Neural cell (in vitro differentiated cells): ENCODE data around the gene L3MBTL4. TPM values are rescaled to one million over a fixed set of nuclear protein-coding genes. Genes with fewer than 3 reads are reported as not detected.
"Not testable (repeated sequence)": the region's sequence is repeated elsewhere in the genome, so short reads cannot be mapped to it uniquely, and the experiment has no call there.

Experiments used
- H2AFZ ChIP-seq: fragments of 200-600, 300-800 bp; sonication (generic), shearing (Covaris generic); 2 replicates; pipeline ENCODE4 v1.6.0; 2014; ENCODE audit warnings: low read depth, mild to moderate bottlenecking, antibody characterized with exemption, low read length, moderate library complexity
- H3F3A ChIP-seq: fragments of 200-600 bp; shearing (Covaris generic); 2 replicates; pipeline ENCODE4 v1.6.1; 2016; ENCODE audit warnings: mild to moderate bottlenecking, moderate library complexity, mixed read lengths, antibody characterized with exemption, low read length; ENCODE audit not compliant: insufficient read depth, poor library complexity, severe bottlenecking
- H3K27ac ChIP-seq: fragments of 200-600, 300-800 bp; sonication (generic), shearing (Covaris generic); 2 replicates; pipeline ENCODE4 v1.5.1; 2014; ENCODE audit warnings: mild to moderate bottlenecking, low read length, moderate library complexity
- H3K27me3 ChIP-seq: fragments of 300-800, 200-600 bp; sonication (generic), shearing (Covaris generic); 2 replicates; pipeline ENCODE4 v1.6.0; 2014; ENCODE audit warnings: mild to moderate bottlenecking, low read depth, low read length, moderate library complexity; ENCODE audit not compliant: insufficient read depth
- H3K36me3 ChIP-seq: fragments of 300-800, 200-600 bp; sonication (generic), shearing (Covaris generic); 2 replicates; pipeline ENCODE4 v1.5.1; 2014; ENCODE audit warnings: mild to moderate bottlenecking, antibody characterized with exemption, low read length, moderate library complexity; ENCODE audit not compliant: insufficient read depth
- H3K4me2 ChIP-seq: fragments of 300-800, 200-600 bp; sonication (generic), shearing (Covaris generic); 2 replicates; pipeline ENCODE4 v1.6.0; 2014; ENCODE audit warnings: mild to moderate bottlenecking, low read length
- H3K4me3 ChIP-seq: fragments of 300-800, 200-600 bp; sonication (generic), shearing (Covaris generic); 2 replicates; pipeline ENCODE4 v1.5.1; 2014; ENCODE audit warnings: mild to moderate bottlenecking, low read length, moderate library complexity
- H3K79me2 ChIP-seq: fragments of 200-600 bp; shearing (Covaris generic); replicated peaks from 2 replicates; pipeline ENCODE4 v1.6.0; 2014; ENCODE audit warnings: mild to moderate bottlenecking, low read length, moderate library complexity; ENCODE audit not compliant: insufficient read depth
- H3K9ac ChIP-seq: fragments of 300-800, 200-600 bp; sonication (generic), shearing (Covaris generic); 2 replicates; pipeline ENCODE4 v1.6.1; 2016; ENCODE audit warnings: mild to moderate bottlenecking, low read length, mixed read lengths
- H3K9me2 ChIP-seq: fragments of 200-600 bp; shearing (Covaris generic); 2 replicates; pipeline ENCODE4 v1.6.1; 2016; ENCODE audit warnings: mild to moderate bottlenecking, low read length, mixed read lengths; ENCODE audit not compliant: insufficient read depth
- H3K9me3 ChIP-seq: fragments of 200-600, 300-800 bp; sonication (generic), shearing (Covaris generic); 2 replicates; pipeline ENCODE4 v1.6.1; 2016; ENCODE audit warnings: mild to moderate bottlenecking, mixed run types, low read length, moderate library complexity, mixed read lengths
- H4K20me1 ChIP-seq: fragments of 200-600 bp; shearing (Covaris generic); 2 replicates; pipeline ENCODE4 v1.6.1; 2016; ENCODE audit warnings: mild to moderate bottlenecking, mixed run types; ENCODE audit not compliant: insufficient read depth
- EP300 ChIP-seq: fragments of 450-650 bp; conservative IDR thresholded peaks from 2 replicates; pipeline ENCODE4 v1.6.1; 2014; ENCODE audit warnings: antibody characterized with exemption, mild to moderate bottlenecking, moderate library complexity; ENCODE audit not compliant: poor library complexity, severe bottlenecking
- EZH2 ChIP-seq: fragments of 200-600, 300-800 bp; shearing (Covaris generic), sonication (generic); IDR thresholded peaks from 2 replicates; pipeline ENCODE4 v1.6.1; 2014; ENCODE audit warnings: antibody characterized with exemption, low read length, borderline replicate concordance, mild to moderate bottlenecking; ENCODE audit not compliant: insufficient read depth, poor library complexity, severe bottlenecking
- MXI1 ChIP-seq: fragments of 450-650 bp; conservative IDR thresholded peaks from 2 replicates; pipeline ENCODE4 v1.6.1; 2014; ENCODE audit warnings: antibody characterized with exemption, mild to moderate bottlenecking; ENCODE audit not compliant: poor library complexity, severe bottlenecking
- POLR2AphosphoS5 ChIP-seq: IDR thresholded peaks from 2 replicates; pipeline ENCODE4 v1.6.1; 2012
- RAD21 ChIP-seq: fragments of 450-650 bp; conservative IDR thresholded peaks from 2 replicates; pipeline ENCODE4 v1.6.1; 2014; ENCODE audit warnings: antibody characterized with exemption, mild to moderate bottlenecking, moderate library complexity
- SMC3 ChIP-seq: fragments of 450-650 bp; conservative IDR thresholded peaks from 2 replicates; pipeline ENCODE4 v1.6.1; 2014; ENCODE audit warnings: antibody characterized with exemption, mild to moderate bottlenecking, moderate library complexity; ENCODE audit not compliant: poor library complexity
- TAF1 ChIP-seq: IDR thresholded peaks from 2 replicates; pipeline ENCODE4 v1.6.1; 2012; ENCODE audit warnings: low read depth
- polyA plus RNA-seq: library from polyadenylated mRNA; depleted of rRNA; stranded (reverse); fragments of >200 nt; gene quantifications from 2 replicates; pipeline ENCODE4 v1.2.3, GENCODE V29; 2014
- TF ChIP-seq, protein P1 (sequence below): fragments of 450-650 bp; IDR thresholded peaks from 2 replicates; pipeline ENCODE4 v1.5.1; 2014; ENCODE audit warnings: antibody characterized with exemption, mild to moderate bottlenecking, moderate library complexity; ENCODE audit not compliant: poor library complexity, severe bottlenecking
- TF ChIP-seq, protein P2 (sequence below): IDR thresholded peaks from 2 replicates; pipeline ENCODE4 v1.6.1; 2012; ENCODE audit warnings: borderline replicate concordance

L3MBTL4 gene
- polyA plus RNA-seq, 1 donor from 2014 or later, result 0.90 TPM

DNA sequence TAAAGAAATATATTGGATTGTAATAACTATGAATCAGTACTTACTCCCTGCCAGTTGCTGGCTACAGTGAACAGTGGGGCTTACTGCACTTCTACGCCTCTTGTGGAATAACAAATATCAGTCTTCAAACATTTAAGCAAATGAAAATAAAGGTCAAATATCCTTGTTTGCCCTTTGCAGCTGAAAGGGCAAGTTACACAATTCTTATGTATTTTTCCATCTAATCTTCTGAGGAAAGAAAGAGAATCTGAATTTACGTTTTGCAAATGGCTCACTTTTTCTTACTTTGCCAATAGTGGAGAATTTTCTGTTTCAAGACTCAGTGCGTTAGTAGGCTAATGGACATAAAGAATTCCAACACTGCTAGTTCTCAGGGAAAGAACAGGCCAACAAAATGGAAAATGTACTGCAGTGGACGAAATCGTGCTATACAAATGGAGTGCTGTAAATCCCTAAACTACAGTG lies 362.2 kb downstream of the L3MBTL4 start:
- Histone ChIP-seq H3K4me2 (no peak overlapping the region), H3K9me3 (no peaks in the 10 kb centered on the region), H3K9ac (no peak overlapping the region), H3K79me2 (no peaks in the 10 kb centered on the region), H3K27ac (no peak overlapping the region), H3K4me3 (no peak overlapping the region), H2AFZ (no peak overlapping the region), H3K9me2 (no peaks in the 10 kb centered on the region), H3K36me3 (no peaks in the 10 kb centered on the region), H3K27me3 (no peaks in the 10 kb centered on the region), H3F3A (no peaks in the 10 kb centered on the region), H4K20me1 (no peaks in the 10 kb centered on the region)
- TF ChIP-seq MXI1 (no peak), EP300 (no peak), SMC3 (no peak)

DNA sequence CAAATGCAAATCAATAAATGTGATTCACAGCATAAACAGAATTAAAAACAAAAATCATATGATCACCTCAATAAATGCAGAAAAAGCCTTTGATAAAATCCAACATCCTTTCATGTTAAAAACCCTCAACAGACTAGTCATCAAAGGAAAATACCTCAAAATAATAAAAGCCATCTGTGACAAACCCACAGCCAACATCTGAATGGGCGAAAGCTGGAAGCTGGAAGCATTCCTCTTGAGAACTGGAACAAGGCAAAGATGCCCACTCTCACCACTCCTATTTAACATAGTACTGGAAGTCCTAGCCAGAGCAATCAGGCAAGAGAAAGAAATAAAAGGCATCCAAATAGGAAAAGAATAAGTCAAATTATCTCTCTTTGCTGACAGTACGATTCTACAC lies 367.1 kb downstream of the L3MBTL4 start:
- H3K9me3 ChIP-seq, H3K79me2 ChIP-seq, H3K27me3 ChIP-seq, H3K9me2 ChIP-seq, H3K27ac ChIP-seq, H4K20me1 ChIP-seq, H2AFZ ChIP-seq, H3K36me3 ChIP-seq, H3K9ac ChIP-seq, H3K4me3 ChIP-seq, H3K4me2 ChIP-seq, H3F3A ChIP-seq: not testable (repeated sequence)

DNA sequence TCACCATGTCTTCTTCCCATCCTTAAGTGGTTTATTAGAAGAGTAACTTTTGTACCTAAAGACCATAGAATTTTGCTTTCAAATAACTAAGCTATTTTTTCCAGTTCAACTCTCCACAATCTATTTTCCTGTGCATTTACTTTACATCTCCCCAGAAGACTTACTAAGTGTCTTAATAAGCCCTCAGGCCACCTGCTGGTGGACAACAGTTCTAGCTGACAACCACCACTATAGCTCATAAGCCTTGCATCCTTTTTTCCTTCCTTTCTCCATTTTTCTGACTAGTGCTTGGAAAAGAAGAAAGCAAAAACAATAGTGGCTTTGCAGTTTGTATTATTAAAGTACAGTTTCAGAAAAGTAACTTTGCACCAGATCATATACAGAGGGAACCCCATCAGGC lies 369.9 kb downstream of the L3MBTL4 start:
- H3K9me2 ChIP-seq, result no peaks in the 10 kb centered on the region
- H4K20me1 ChIP-seq, result no peaks in the 10 kb centered on the region
- no peak overlapping the region for H3K9ac ChIP-seq
- no peak overlapping the region for H2AFZ ChIP-seq
- H3K4me2 ChIP-seq, result no peak overlapping the region
- TF ChIP-seq EP300 (no peak), RAD21 (no peak), EZH2 (no peak), SMC3 (no peak), POLR2AphosphoS5 (no peak), MXI1 (no peak), TAF1 (no peak)
- TF ChIP-seq, protein P1, sequence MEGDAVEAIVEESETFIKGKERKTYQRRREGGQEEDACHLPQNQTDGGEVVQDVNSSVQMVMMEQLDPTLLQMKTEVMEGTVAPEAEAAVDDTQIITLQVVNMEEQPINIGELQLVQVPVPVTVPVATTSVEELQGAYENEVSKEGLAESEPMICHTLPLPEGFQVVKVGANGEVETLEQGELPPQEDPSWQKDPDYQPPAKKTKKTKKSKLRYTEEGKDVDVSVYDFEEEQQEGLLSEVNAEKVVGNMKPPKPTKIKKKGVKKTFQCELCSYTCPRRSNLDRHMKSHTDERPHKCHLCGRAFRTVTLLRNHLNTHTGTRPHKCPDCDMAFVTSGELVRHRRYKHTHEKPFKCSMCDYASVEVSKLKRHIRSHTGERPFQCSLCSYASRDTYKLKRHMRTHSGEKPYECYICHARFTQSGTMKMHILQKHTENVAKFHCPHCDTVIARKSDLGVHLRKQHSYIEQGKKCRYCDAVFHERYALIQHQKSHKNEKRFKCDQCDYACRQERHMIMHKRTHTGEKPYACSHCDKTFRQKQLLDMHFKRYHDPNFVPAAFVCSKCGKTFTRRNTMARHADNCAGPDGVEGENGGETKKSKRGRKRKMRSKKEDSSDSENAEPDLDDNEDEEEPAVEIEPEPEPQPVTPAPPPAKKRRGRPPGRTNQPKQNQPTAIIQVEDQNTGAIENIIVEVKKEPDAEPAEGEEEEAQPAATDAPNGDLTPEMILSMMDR, result no peak
- TF ChIP-seq, protein P2, sequence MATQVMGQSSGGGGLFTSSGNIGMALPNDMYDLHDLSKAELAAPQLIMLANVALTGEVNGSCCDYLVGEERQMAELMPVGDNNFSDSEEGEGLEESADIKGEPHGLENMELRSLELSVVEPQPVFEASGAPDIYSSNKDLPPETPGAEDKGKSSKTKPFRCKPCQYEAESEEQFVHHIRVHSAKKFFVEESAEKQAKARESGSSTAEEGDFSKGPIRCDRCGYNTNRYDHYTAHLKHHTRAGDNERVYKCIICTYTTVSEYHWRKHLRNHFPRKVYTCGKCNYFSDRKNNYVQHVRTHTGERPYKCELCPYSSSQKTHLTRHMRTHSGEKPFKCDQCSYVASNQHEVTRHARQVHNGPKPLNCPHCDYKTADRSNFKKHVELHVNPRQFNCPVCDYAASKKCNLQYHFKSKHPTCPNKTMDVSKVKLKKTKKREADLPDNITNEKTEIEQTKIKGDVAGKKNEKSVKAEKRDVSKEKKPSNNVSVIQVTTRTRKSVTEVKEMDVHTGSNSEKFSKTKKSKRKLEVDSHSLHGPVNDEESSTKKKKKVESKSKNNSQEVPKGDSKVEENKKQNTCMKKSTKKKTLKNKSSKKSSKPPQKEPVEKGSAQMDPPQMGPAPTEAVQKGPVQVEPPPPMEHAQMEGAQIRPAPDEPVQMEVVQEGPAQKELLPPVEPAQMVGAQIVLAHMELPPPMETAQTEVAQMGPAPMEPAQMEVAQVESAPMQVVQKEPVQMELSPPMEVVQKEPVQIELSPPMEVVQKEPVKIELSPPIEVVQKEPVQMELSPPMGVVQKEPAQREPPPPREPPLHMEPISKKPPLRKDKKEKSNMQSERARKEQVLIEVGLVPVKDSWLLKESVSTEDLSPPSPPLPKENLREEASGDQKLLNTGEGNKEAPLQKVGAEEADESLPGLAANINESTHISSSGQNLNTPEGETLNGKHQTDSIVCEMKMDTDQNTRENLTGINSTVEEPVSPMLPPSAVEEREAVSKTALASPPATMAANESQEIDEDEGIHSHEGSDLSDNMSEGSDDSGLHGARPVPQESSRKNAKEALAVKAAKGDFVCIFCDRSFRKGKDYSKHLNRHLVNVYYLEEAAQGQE, result no peak
- H3K27me3 ChIP-seq, result no peaks in the 10 kb centered on the region
- H3K9me3 ChIP-seq, result no peaks in the 10 kb centered on the region
- no peaks in the 10 kb centered on the region for H3K36me3 ChIP-seq
- no peak overlapping the region for H3K4me3 ChIP-seq
- H3K27ac ChIP-seq, result no peak overlapping the region
- H3K79me2 ChIP-seq, result no peaks in the 10 kb centered on the region
- H3F3A ChIP-seq, result no peaks in the 10 kb centered on the region
